ENCODE results near the gene RAB11FIP4. TPM values are rescaled to one million over a fixed set of nuclear protein-coding genes. Genes with fewer than 3 reads are reported as not detected.
A peak's percentile ranks its signal among the peaks of the same experiment; 100 is the strongest.

Gene RAB11FIP4
- total RNA-seq, 2 experiments from 2014 or later = 23.9 to 35.5 TPM

DNA sequence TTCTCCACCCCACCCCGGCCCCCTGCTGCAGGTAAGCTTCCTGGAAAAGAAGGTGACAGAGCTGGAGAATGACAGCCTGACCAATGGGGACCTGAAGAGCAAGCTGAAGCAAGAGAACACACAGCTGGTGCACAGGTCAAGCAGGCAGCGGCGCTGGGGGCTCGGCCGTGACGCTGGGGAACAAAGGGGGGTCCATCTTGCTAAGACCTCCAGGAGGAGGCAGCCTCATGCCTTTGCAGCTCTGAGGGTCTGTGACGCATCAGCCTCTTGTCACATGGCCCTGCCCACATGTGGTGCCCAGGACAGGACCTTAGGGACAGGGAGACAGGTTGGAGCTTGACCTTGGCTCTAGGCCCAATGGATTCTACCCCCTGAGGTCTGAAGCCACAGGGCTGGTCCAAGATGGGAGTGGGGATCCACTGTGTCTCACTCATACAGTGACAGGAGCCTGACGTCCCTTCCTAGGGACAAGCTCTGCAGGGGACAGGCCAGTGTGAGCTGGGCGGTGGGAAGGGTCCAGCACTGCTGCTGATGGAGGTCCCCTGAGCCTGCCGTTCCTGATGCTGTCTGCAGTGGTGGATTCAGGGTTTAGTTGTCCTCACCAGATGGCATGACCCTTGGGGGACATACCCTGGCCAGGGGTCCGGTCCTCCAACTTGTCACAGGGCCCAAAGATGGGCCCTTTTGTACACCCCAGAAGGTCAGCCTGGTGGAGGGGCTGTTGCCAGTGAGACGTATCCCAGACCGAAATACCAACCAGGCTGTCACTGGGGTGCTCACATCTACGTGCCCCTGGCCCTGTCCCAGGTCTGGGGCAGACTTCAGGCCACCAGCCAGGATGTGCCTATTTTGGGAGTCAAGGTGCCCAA is 132.6 kb downstream of the RAB11FIP4 start:
- Mint-ChIP-seq H3K36me3 (peaks cover 23% of the 10 kb centered on the region), H3K4me3 (no peak overlapping the region), H3K4me1 (peaks cover 1% of the 10 kb centered on the region), H3K9me3 (ENCODE audit: low read depth) (no peaks in the 10 kb centered on the region), H3K27me3 (no peaks in the 10 kb centered on the region), H3K27ac (peak overlapping the region; percentile 15)
- DNase-seq = no peak
- CTCF ChIA-PET = interaction anchor here (0.6 to 5.7 kb wide), 19 partner anchors 10 to 390 kb away, joined by 3 to 31 read pairs (median 4); no protein-coding TSS in a partner anchor
- ATAC-seq = no peak

DNA sequence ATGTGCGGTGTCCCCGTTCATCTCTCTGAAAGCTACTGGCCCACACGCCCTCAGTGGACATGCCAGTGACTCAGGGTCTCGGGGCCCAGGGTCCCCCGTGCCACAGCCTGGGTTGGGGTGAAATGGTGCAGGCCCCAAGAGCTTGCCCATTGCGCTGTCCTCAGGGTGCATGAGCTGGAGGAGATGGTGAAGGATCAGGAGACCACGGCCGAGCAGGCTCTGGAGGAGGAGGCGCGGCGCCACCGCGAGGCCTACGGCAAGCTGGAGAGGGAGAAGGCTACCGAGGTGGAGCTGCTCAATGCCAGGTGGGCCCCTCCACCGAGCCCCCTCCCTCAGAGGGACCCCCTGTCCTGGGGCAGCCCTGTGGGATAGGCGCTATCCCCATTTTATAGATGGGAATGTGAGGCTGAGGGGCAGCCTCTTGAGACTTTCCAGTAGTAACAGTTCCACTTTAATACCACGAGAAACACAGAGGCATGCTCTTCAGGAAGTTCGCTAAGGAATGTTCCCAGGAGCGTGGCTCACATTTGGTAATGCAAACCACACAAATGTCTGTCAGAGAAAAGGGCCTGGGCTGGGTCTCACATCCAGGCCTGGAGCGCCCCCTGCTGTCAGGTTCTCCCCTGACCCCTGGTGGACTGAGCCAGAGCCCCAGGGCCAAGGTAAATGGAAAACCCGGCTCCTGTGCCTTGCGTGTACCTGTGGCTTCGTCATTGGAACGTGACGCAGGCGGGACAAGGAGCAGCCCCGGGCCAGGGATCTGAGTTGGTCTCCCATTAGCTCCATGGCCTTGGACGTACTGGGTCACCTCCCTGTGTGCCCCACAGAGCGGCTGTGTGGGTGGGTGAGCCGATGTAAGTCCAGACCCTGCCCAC is 133.7 kb downstream of the RAB11FIP4 start:
- H3K36me3 Mint-ChIP-seq = peaks cover 20% of the 10 kb centered on the region
- H3K9me3 Mint-ChIP-seq (ENCODE audit: low read depth) = no peaks in the 10 kb centered on the region
- ATAC-seq (peak; percentile 85), DNase-seq (peak; percentile 87)
- peaks cover 1% of the 10 kb centered on the region for H3K4me1 Mint-ChIP-seq
- H3K4me3 Mint-ChIP-seq = no peak overlapping the region
- CTCF ChIA-PET = interaction anchor here (0.7 to 5.7 kb wide), 17 partner anchors 9 to 152 kb away, joined by 3 to 31 read pairs (median 4); no protein-coding TSS in a partner anchor
- H3K27ac Mint-ChIP-seq = no peak overlapping the region
- no peaks in the 10 kb centered on the region for H3K27me3 Mint-ChIP-seq

DNA sequence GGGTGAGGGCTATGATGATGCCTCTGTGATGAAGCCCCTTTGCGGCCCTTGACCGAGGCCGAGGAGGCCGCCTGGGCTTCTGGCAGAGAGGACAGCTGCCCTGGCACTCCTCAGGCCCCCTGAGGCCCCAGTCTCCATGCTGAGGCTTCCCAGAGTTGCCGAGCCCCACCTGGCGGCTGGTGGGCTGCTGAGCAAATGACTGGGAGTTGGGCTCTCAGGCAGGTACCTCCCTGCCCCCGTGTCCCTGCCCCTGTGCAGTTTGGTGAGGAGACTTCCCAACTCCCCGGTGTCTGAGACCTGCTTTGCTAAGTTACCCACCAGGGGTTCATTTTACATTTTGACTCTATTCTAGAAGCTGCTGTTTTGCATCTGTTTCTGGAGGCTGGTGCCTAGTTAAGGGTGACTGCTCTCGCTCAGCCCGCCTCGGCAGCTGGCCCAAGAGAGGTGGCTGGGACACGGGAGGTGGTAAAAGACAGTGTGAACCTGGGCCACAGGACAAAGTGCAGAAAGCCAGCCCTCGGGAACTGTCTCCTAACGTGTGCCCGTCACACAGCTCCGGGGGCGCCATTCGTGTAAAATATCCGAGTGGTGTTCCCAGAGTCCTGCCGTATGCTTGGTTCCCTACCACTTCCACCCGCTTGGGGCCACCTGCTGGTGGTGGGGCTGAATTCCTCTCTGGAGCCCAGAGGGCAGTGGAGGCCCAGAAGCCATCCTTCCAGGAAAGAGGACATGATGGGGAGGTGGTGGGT is 134.5 kb downstream of the RAB11FIP4 start:
- DNase-seq = no peak
- Mint-ChIP-seq H3K27me3 (no peaks in the 10 kb centered on the region), H3K27ac (no peak overlapping the region), H3K4me3 (no peak overlapping the region), H3K4me1 (peaks cover 1% of the 10 kb centered on the region), H3K36me3 (peaks cover 20% of the 10 kb centered on the region), H3K9me3 (ENCODE audit: low read depth) (no peaks in the 10 kb centered on the region)
- CTCF ChIA-PET = interaction anchor here (1.1 to 5.7 kb wide), 12 partner anchors 8 to 153 kb away, joined by 3 to 31 read pairs (median 8); no protein-coding TSS in a partner anchor
- no peak for ATAC-seq

DNA sequence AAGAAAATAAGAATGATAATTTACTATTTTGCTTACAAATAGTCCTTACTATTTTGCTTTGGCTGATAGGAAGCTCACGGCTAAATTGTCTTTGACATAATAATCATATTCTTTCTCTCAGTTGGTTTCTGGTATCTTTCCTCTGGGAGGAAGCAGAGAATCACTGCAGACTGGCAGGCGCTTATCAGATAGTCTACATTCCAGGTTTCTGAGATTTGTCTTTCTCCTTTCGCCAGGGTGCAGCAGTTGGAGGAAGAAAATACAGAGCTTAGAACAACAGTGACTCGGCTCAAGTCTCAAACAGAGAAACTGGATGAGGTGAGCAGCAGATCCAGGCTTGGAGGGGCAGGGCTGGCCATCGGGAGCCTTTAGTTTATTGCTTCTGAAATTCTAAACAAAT is 136.1 kb downstream of the RAB11FIP4 start:
- Mint-ChIP-seq H3K4me1 (peaks cover 1% of the 10 kb centered on the region), H3K27me3 (no peaks in the 10 kb centered on the region), H3K36me3 (peaks cover 13% of the 10 kb centered on the region), H3K27ac (no peak overlapping the region), H3K4me3 (no peak overlapping the region), H3K9me3 (ENCODE audit: low read depth) (no peaks in the 10 kb centered on the region)
- ATAC-seq = no peak
- CTCF ChIA-PET = interaction anchor here (1.0 to 2.1 kb wide), 6 partner anchors 10 to 315 kb away, joined by 3 to 9 read pairs (median 4); no protein-coding TSS in a partner anchor
- no peak for DNase-seq

DNA sequence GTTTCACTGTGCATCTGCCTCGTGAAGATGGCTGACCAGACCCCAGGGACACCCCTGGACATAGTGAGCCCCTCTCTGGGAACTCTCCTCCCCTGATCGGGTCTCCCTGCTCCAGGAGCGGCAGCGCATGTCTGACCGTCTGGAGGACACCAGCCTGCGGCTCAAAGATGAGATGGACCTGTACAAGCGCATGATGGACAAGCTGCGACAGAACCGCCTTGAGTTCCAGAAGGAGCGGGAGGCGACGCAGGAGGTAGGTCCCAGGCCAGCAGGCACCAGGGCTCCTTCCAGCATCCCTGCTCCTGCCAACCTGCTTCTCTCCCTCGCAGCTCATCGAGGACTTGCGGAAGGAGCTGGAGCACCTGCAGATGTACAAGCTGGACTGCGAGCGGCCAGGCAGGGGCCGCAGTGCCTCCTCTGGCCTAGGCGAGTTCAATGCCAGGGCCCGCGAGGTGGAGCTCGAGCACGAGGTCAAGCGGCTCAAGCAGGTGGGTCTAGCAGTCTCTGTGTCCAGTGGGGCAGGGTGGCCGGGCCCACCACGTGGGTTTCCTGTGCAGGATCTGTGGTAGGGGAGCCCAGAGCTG is 136.9 kb downstream of the RAB11FIP4 start:
- Mint-ChIP-seq H3K27ac (no peak overlapping the region), H3K36me3 (peaks cover 10% of the 10 kb centered on the region), H3K9me3 (ENCODE audit: low read depth) (no peaks in the 10 kb centered on the region)

DNA sequence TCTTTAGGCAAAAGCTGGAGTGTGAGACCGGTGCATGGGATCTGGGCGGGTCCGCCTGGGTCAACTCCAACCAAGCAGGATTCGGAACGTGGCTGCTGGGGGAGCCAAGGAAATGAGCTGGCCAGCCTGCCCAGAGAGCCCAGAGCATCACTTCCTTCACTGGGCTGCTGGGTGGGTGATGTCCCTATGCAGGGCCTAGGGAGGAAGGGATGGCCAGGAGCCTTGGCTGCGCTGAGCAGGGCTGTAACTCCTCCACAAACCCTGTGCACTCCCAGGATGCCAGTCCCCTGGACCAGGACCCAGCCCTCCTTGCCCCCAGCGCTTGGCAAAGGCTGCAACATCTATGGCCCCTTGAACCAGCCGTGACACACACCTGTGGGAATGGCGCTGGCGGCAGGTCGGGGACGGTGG is 138.4 kb downstream of the RAB11FIP4 start:
- H3K36me3 Mint-ChIP-seq = no peaks in the 10 kb centered on the region
- H3K4me3 Mint-ChIP-seq = no peak overlapping the region
- CTCF ChIA-PET = interaction anchor here (1.3 kb wide), 1 partner anchor 93 kb away, joined by 6 read pairs; no protein-coding TSS in a partner anchor
- H3K27ac Mint-ChIP-seq = no peak overlapping the region
- no peak for ATAC-seq
- peaks cover 1% of the 10 kb centered on the region for H3K4me1 Mint-ChIP-seq
- no peaks in the 10 kb centered on the region for H3K9me3 Mint-ChIP-seq (ENCODE audit: low read depth)
- H3K27me3 Mint-ChIP-seq = no peaks in the 10 kb centered on the region
- no peak for DNase-seq

More for the DNA sequence above, 136.9 kb downstream of the RAB11FIP4 start:
- H3K4me3 Mint-ChIP-seq = no peak overlapping the region
- CTCF ChIA-PET = interaction anchor here (1.0 to 2.1 kb wide), 5 partner anchors 11 to 314 kb away, joined by 3 to 9 read pairs (median 4); no protein-coding TSS in a partner anchor
- DNase-seq = no peak
- no peaks in the 10 kb centered on the region for H3K27me3 Mint-ChIP-seq
- H3K4me1 Mint-ChIP-seq = peaks cover 1% of the 10 kb centered on the region
- ATAC-seq = no peak

DNA sequence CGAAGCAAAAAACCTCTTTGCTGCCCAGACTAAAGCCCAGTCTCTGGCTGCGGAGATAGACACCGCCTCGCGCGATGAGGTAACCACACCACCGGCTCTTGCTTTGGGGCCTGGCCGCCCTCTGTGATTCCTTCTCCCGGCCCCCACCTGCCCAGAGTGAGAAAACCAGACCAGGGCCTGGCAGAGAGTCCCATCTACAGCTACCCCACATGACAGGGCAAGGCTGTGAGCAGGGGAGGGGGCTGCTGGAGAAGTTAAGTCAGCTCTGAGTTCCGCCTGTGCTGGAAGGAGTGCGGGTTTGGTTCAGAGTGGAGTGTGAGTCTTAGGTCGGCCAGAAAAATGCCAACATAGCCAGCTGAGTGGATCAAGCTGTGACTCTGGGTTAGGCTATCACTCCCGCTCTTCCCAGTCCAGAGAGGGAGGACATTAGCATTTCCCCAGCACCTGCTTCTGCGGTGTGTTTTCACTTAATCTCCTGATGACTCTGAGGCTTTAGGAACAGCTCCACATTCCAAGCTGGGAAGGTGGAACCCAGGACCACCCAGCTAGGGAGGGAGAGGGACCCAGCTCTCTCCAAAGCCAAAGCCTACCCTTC is 139.0 kb downstream of the RAB11FIP4 start:
- CTCF ChIA-PET = interaction anchor here (1.3 to 1.4 kb wide), 3 partner anchors 12 to 93 kb away, joined by 4 to 6 read pairs (median 5); no protein-coding TSS in a partner anchor
- ATAC-seq = no peak

DNA sequence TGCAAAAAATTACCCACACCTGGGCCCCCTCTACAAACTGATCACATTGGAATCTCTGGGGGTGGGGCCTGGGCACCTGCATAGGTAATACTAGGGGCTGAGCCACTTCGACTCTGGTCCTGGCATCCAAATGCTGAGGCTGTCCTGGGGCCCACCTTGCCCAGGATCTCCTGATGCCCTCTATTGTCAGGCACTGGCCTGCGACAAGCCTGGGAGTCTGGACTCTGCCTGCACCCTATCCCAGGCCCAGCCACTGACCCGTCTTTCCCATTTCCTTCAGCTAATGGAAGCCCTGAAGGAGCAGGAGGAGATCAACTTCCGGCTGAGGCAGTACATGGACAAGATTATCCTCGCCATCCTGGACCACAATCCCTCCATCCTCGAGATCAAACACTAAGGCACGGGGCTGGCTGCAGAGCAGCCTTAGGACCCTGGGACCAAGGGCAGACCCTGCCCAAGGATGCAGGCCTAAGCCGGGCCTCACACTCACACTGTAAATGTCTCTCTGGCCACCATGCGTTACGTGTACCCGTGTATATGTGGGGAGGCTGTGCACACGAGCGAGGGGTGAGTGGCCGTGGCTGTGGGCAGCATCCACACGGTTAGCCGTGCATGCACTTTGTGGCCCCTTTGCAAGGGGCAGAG is 140.0 kb downstream of the RAB11FIP4 start:
- ATAC-seq (no peak), DNase-seq (no peak)
- H3K9me3 Mint-ChIP-seq (ENCODE audit: low read depth) = no peaks in the 10 kb centered on the region
- no peaks in the 10 kb centered on the region for H3K36me3 Mint-ChIP-seq
- CTCF ChIA-PET = interaction anchor here (0.9 to 1.4 kb wide), 3 partner anchors 11 to 311 kb away, joined by 3 to 5 read pairs (median 4); no protein-coding TSS in a partner anchor
- H3K4me3 Mint-ChIP-seq = no peak overlapping the region
- H3K4me1 Mint-ChIP-seq = peaks cover 8% of the 10 kb centered on the region
- no peak overlapping the region for H3K27ac Mint-ChIP-seq
- H3K27me3 Mint-ChIP-seq = no peaks in the 10 kb centered on the region

More for the DNA sequence above, 139.0 kb downstream of the RAB11FIP4 start:
- Mint-ChIP-seq H3K4me3 (no peak overlapping the region), H3K36me3 (no peaks in the 10 kb centered on the region), H3K27me3 (no peaks in the 10 kb centered on the region), H3K4me1 (peaks cover 5% of the 10 kb centered on the region), H3K9me3 (ENCODE audit: low read depth) (no peaks in the 10 kb centered on the region), H3K27ac (no peak overlapping the region)
- DNase-seq = no peak

DNA sequence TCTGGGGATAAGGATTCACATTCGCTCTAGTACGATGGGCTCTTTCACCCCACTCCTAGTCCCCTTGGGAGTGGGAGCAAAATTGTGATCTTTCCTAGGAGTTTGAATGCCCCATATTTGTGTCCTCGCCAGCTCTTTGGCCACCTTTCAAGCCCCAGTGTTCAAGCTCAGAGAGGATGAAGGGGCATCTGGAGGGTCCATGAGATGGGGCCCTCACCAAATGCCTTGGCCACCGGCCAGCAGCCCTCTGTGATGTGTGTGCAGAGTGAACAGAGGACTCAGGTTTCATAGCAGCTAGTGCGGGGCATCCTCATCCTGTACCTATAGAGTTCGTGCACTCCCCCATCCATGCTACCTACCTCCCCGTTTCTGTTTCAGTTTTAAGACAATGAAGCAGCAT is 140.6 kb downstream of the RAB11FIP4 start:
- Mint-ChIP-seq H3K9me3 (ENCODE audit: low read depth) (no peaks in the 10 kb centered on the region), H3K27me3 (no peaks in the 10 kb centered on the region), H3K4me1 (peaks cover 8% of the 10 kb centered on the region), H3K36me3 (no peaks in the 10 kb centered on the region), H3K27ac (no peak overlapping the region), H3K4me3 (no peak overlapping the region)
- DNase-seq = no peak
- no peak for ATAC-seq
- CTCF ChIA-PET = interaction anchor here (0.9 to 1.4 kb wide), 2 partner anchors 95 to 310 kb away, joined by 3 to 5 read pairs; no protein-coding TSS in a partner anchor

DNA sequence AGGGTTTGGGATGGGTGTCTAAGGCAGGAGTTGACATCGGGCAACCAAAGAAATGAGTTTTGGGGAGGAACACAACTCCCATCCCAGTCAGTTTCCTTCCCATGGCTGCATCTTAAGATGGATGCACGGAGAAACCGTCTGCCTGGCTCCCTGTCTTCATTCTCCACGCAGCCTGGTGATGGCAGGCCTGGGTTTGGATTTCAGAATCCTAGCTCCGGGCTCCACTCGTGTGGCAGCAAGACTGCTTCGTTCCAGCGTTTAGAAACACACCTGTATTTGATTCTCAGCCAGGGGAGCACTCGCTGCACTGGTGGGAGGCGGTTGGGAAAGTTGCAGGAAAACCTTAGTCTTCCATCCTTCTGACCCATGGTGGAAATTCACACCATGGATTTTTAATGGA is 141.1 kb downstream of the RAB11FIP4 start:
- ATAC-seq (no peak), DNase-seq (no peak)
- Mint-ChIP-seq H3K4me1 (peaks cover 8% of the 10 kb centered on the region), H3K9me3 (ENCODE audit: low read depth) (no peaks in the 10 kb centered on the region), H3K36me3 (no peaks in the 10 kb centered on the region), H3K27me3 (no peaks in the 10 kb centered on the region), H3K27ac (no peak overlapping the region), H3K4me3 (no peak overlapping the region)
- CTCF ChIA-PET = interaction anchor here (0.9 to 3.1 kb wide), 3 partner anchors 8 to 310 kb away, joined by 3 to 15 read pairs (median 3); no protein-coding TSS in a partner anchor

DNA sequence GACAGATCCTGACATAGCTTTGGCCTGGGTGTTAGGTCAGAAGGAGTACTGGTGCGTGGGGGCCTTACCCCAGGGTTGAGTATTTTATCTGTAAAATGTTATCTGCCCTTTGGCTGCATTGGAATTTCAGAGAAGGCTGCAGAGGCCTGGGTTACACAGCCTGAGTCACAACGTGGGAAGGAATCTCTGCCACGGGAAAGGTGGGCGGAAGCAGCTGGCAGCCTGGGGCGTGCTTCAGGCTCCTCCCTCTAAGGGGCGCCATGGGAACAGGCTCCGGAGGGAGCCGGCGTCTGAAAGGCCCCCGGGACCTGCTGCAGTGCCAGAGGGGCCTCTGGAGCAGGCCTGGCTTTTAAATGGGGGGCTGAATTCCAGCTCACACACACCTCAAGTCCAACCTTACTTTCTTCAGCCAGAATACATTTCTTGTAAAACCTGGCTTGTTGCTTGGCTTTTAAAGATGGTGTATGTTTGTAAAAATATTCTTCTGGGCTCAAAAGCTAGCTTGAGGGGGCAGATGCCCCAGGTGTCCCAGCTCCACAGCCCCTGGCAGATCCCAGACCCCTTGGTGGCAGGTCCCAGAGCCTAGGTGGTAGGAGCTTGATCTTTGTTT is 142.2 kb downstream of the RAB11FIP4 start:
- H3K27ac Mint-ChIP-seq = no peak overlapping the region
- DNase-seq (no peak), ATAC-seq (no peak)
- no peak overlapping the region for H3K4me3 Mint-ChIP-seq
- CTCF ChIA-PET = interaction anchor here (1.0 to 3.2 kb wide), 4 partner anchors 9 to 96 kb away, joined by 3 to 15 read pairs (median 8); no protein-coding TSS in a partner anchor
- no peaks in the 10 kb centered on the region for H3K36me3 Mint-ChIP-seq
- no peaks in the 10 kb centered on the region for H3K27me3 Mint-ChIP-seq
- no peaks in the 10 kb centered on the region for H3K9me3 Mint-ChIP-seq (ENCODE audit: low read depth)
- H3K4me1 Mint-ChIP-seq = peaks cover 8% of the 10 kb centered on the region
